Cardiac septum (tissue), 1 donor: ENCODE measurements around the gene PTH1R. TPM values are rescaled to one million over a fixed set of nuclear protein-coding genes. Genes with fewer than 3 reads are reported as not detected.

ENCODE experiments used
- DNase-seq: peaks from one replicate; pipeline ENCODE4 v3.0.0-alpha.2; 2020; ENCODE audit warnings: low spot score
- intact Hi-C: fragments of 100-400 bp; cut with DNase I; formaldehyde crosslinking; loops from one replicate; pipeline ENCODE4 v1.14.0; 2022
- total RNA-seq: library from RNA; stranded (reverse); fragmentation: NEBNext Ultra II Directional; extraction: Animal tissue kit (Norgen Biotek cat#: 25700); gene quantifications from one replicate; pipeline ENCODE4 v1.2.1, GENCODE V29; 2021
- donor health status: DM: no; HTN: no; CAD: no.

PTH1R gene
- total RNA-seq, 1 donor from 2014 or later: 5.4 TPM

DNA sequence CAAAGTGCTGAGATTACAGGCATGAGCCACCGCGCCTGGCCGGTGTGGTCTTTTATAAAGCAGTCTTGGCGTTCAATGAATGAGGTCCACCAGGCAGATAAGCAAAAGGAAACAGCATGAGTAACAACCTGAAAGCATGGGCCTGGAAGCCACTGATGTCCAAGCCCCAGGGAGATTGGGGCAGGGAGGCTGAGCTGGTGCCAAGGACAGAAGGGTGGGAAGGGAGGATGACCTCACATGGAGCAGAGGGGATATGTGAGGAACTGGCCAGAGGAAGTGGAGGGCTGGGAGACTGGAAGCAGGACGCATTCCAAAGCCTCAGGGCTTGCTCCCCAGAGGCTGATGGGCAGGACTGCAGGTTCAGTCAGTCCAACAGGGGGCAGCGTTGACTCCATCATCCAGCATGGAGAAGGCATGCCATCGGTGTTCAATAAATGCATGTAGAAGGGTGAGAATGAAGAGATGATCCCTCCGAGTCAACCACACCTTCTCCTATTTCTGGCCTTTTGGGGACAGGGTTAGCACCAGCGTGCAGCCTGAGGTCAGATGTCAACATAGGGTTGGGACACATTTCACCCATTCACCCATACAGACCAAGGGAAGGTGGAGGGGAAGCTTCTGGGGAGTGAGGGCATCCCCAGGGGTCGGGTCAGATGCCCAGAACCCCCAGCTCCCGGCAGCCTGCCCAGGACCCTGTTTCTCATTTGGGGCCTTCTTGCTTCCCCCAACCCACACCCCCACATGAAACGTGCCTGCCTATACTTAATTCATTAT lies 29.1 kb upstream of the PTH1R start:
- DNase-seq: peak; percentile 76
- intact Hi-C loops: no loop called here

DNA sequence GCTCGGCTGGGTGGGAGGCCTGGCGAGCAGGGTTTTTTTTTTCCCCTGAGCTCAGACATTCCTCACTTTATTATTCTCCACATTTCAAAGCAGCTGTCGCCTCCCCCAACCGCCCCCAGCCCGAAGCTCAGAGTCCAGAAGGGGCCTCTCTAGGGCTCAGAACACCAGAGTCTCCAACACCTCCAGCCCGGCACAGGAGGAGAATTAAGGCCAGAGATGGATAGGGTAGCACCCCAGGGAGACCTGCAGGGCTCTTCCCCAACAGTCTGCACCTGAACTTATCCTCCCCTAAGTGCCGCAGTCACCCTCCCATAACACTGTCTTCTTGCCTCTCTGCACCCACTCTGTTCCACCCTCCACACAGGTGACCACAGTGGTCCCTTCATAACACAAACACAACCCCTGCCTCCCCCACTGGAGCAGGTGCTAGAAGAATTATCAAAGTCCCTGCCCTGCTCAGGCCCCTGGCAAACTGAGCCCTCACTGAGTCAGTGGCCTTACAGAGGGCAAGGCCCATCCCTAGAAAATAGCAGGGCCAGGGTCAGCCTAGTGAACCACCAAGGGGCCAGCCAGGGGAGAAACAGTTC lies 28.4 kb upstream of the PTH1R start:
- intact Hi-C loops: no loop called here
- peak; percentile 64 for DNase-seq

DNA sequence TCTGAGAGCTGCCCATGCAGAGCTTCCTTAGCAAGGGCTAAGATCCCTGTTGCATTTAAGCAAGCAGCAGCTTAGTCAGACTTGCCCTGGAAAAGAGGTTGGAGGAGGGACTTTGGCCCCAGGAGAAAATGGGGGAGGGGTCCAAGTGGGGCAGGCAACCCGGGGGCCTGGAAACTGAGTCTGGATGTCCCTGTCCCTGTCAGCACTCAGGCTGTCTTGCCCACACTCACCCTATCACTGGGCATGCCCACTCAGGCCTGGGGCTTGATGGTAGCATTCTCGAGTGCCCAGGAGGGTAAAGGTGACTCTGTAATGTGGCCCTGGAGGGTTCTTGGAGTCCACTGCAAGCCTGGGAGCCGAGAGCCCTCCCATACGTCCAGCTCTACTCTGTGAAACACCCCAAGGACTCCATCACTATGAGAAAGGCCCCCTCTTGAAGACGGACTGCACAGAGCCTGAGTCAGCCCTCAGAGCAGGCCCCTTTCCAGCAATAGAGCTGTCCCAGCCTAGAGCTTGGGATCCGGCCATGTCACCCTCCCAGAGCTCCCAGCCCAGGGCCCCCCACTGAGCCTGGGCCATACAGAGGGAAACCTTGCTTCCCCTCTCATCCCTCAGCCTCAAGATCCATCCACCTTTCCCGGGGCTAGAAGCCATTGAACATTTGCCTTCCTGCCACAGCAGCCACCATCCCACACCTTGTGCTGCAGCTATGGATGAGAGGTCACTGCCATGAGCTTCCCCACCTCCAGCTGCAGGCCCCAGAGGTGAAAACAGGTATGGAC lies 27.6 kb upstream of the PTH1R start:
- intact Hi-C loops: no loop called here
- peak; percentile 72 for DNase-seq

DNA sequence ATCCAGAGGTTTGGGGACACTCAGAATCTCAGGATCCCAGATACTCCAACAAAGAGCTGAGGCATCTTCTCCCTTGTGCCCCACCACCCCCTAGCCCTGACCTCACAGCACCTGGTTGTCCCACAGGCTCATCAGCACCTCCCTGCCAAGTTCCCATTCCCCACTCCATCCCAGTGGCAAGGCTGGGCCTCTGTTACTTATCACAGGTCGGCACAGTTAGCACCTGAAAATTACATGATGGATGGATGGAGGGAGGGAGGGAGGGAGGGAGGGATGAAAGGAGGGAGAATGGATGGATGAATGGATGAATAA lies 27.1 kb upstream of the PTH1R start:
- intact Hi-C loops: no loop called here
- peak; percentile 64 for DNase-seq

DNA sequence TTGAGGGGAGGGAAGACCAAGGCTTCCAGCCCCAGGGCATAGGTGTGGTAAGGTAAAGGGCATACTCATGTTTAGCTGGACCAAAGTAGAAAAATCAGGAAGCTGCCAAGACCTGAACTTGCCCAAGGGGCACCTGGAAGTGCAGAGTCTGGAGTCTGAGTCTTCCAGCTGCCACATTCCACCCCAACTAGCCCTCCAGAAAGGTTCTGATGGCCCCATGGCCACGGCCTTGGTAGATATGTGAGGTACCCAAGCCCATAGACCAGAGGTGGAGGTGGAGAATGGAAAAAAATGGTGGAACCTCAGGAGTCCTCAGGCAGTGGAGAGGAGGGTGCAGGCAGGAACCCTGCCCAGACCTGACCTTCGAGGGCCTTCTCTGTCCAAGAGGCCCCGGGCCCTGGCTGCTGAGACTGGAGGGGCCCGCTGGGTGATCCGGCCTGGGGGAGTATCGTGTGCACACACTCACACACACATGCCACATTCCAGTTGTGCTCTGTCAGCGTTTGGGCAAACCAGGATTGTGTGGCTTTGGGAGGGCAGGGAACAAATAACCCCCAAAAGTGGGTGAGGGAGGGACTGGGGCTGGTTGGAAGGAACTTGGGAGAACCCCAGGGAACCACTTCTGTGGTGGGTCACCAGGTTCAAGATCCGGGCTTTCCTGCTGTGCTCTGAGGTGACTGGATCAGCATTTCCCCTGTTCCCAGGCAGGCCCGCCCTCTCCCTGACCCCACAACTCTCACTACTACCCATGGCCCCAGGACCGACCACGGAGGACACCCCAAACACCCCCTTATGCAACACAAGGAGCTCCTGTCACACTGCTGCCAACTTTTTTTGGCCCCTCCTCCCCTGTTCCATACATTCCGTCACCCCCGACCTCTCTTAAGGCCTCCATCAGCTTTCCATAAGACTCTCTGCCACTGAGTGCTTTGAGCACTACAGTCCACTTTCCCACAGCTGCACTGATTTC lies 25.9 kb upstream of the PTH1R start:
- intact Hi-C loops: no loop called here
- peak; percentile 75 for DNase-seq

DNA sequence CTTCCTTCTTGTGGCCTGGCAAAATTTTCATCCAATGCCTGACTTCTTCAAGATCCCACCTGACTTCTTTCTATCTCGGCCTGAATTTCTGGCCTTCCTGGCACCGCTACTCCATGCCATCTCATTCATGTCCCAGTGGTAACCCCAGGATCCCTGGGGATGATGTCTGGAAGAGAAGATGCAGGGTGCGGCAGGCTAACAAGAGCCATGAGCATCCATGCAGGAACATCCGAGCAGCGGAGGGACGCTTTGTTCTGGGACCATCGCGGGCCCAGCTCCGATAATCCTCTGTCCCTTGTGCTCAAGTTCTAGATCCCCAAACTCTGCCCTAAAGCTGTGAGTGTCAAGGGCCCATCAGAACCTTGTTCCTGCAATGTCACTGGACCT lies 25.2 kb upstream of the PTH1R start:
- peak; percentile 71 for DNase-seq
- intact Hi-C loops: no loop called here

DNA sequence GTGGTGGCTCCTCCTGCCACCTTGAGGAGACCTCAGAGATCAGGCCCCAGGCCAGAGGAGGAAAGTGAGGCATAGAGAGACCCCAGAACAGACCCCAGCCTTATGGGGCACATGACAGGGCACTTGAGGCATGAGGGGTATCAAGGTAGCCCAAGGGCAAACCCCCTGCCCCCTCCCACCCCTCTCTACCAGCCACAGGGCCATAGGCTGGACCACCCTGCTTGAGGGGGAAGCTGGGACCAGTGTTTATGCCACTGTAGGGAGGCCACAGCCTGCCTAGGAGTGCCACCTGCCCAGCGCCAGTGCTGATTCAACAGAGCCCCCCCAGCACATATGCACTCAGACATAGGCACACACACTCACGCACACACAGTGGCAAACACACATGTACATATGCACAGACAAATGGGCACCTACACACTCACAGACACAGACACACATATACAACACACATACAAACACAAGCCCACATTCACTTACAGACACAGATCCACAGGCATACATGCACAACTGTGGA lies 24.6 kb upstream of the PTH1R start:
- DNase-seq: peak; percentile 50

DNA sequence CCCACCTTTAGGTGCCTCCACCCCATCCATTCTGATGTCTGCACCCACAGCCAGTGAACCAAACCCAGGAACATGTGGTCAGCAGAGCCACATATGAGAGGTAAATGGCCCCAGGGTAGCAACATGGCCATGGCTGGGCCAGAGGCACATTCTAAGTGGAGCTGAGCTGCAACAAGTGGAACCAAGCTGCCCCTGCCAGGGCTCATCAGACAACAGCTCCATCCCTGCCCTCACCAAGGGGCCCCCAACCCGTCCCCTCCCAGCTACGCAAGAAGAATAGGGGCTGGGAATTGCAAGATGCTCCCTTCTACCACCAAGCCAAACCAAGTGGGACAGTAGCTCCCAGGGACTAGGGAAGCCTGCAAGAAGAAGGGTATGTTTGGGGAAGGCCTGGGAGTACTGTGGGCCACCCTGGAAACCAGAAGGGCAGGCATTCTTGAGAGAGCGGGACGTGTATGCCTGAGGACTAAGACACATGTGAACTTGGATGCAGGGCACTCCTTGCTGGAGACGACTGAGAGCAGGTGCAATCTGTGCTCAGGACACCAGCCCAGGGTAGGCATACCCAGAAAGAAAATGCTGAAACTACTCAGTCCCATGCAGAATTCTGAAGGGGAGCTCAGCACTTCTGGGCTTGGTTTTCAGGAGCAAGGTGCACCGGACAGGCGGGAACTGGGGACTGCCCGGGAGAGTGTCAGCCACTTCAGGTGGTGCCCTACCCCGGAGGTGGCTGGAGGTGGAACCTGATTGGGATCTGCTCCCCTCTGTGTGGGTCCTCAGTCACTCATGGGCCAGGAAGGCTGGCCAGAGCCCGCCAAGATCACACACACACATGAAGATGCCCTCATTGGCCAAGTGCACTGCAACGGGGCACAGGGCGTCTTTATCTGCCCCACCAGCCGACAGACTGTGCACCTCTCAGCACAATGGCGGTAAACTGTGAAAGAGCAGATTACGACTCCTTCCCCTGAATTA lies 23.8 kb upstream of the PTH1R start:
- DNase-seq: peak; percentile 72
- intact Hi-C loops: no loop called here

More for the DNA sequence above, 24.6 kb upstream of the PTH1R start:
- intact Hi-C loops: no loop called here

DNA sequence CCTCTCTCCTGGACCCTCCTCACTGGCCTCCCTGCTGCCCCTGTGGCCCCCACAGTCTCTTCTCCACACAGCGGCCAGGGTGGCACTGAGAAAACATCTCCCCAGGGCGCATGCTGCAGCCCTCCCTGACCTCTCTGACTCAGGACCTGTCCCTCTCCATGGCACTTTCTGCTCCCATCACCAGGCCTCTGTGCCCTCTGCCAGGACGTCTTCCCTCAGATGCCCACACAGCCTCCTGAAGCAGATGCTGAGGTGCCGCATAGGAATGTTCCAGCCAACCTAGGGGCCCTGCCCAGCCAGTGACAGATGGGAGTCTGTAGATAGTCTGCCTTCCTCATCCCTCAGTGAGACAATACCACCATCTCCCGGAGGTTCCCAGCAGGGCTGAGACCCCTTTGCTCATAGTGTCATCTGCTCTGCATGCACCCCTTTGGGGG lies 22.9 kb upstream of the PTH1R start:
- intact Hi-C loops: no loop called here
- DNase-seq: peak; percentile 65

DNA sequence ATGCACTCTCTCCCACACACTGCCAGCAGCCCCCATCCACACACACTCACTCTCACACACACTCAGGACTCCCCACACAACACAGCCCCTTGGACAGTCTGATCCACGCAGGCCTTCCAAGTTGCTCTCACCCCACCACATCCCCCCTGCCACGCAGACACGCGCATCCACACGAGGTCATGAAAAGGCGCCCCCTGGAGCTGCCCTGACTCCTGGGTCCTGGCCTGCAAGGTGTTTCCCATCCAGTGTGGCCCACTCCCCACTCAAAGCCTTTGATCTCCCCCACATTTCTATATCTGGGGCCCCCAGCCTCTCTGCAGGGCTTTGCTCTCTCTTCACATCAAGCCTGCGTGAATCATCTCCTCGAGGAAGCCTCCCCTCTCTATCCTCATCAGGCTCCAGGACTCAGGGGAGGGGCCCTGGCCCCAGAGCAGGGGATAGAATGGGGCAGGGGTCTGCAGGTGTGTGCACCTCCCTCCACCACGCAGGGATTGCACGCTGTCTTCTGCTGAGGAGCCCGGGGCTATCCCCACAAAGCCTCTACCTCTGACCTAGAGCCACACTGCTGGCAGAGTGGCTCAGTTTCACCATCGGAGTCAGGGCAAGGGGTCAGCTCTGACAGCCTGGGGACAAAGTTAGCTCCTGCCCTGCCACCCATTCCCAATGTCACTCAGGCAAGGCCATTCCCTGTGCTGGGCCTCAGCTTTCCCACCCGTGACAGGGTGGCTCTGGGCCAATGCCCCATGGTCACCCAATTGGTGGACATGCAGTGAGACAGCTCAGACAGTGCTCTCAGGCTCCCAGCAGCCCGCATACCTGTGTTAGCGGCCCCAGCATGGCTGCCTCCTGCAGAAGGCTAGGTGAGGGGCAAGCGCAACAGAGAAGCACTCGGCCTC lies 20.7 kb upstream of the PTH1R start:
- intact Hi-C loops: no loop called here
- peak; percentile 74 for DNase-seq

DNA sequence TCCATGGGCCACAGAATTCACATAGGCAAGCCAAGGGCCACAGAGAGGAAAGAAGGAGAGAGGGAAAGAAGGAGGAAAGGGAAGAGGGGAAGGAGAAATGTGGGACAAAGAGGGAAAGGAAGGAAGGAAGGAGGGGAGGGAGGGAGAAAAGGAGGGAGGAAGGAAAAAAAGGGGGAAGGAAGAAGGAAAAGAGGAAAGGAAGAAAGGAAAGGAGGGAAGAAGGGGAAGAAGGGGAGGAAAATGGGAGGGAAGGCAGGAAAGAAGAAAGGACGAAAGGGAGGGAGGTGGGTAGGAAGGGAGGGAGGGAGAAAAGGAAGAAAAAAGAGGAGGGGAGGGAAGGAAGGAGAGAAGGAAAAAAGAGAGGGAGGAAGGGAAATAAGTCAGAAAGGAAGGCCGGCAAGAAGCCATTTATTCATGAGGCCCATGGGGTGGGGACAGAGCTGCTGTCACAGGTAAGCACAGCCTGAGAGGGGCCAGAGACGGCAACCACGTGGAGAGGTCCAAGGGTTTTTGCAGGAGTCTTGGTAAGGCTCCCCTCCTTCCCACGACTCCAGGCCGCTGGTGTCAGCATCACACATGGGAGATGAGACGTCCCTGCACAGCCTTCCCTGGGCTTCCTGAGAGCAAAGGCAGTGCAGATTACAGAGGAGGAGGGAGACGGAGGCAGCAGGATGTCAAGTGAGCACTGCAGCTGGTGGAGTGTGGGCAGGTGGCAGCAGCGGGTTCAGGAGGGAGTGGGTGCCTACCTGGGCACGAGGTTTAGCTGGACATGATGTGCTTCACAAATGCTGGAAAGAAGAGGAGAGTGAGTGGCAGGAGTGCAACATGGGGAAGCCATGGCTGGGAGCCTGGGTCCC lies 19.8 kb upstream of the PTH1R start:
- intact Hi-C loops: no loop called here
- no peak for DNase-seq

DNA sequence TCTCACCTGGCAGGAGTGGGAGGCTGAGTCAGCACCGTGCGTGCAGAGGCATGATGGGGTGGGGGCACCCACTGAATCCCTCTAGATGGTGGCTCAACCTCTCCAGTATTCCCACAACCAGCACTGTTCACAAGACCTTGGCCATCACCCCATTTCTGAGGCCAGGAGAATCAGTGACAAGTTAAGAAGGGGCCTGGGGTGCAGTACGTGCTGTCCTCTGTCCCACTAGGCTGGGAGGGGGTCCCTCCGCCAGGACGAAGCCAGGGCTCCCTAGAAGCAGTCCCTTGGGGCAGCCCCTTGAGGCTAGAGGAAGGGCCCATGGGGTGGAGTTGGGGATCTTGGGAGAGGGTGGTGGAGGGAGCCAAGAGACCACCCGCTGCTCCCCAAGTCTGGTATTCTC lies 19.1 kb upstream of the PTH1R start:
- intact Hi-C loops: no loop called here
- DNase-seq: peak; percentile 63

DNA sequence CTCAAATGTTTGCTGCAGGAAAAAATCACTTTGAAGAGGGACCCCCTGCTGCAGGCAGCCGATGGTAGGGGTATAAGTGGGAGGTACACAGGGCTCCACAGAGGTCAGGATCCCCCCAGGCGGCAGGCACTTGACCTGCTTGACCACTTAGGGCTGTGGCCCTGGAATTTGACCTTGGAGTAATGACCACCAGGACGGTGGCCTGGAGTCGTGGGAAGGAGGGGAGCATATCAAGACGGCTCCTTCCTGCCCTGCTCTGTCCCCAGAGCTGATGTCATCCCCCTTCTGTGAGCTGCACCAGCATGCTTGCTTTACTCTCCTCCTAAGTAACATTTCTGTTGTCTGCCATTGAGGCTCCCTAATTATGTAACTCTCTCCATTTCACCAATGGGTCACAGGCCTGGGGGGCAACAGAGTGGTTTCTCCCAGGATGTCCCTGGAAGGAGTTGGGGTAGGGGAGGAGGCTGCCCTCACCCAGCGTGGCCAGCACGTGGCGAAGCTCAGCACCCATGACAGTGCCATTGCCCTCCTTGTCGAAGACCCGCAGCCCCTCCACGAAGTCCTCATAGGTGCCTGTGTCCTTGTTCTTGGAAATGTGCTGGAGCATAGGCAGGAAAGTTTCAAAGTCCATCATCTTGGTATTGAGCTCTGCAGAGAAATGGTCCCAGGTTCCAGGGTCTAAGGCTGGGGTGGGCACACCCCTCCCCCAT lies 18.4 kb upstream of the PTH1R start:
- DNase-seq: peak; percentile 74

DNA sequence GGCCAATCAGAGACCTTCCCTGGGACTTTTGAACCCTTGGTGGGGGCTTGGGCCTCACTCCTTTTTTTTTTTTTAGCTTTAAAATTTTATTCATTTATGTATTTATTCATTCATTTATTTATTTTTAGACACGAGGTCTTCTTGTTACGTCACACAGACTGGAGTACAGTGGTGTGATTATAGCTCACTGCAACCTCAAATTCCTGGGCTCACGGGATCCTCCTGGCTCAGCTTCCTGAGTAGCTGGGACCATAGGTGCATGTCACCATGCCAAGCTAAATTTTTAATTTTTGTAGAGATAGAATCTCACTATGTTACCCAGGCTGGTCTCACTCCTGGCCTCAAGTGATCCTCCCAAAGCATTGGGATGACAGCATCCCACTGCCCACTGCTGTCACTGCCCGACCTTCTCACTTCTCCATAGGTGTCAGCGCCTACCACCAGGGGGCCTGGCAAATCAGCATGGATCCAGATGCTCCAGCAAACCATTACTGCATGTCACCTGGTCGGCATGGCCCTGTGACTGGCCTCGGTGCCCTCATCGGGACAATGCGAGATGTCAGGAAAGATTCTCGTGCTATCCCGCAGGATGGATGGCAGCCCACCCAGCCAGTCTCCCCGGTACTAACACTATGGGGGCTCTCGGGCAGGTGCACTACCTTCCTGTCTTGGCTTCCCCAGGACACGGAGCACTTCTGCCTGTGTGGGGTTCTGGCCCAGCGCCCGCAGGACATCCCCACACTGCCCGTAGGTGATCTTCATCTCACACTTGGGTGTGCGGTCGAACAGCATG lies 17.3 kb upstream of the PTH1R start:
- peak; percentile 75 for DNase-seq
- intact Hi-C loops: loop anchor here (5.0 kb wide), 1 partner anchor 168 kb away; the partner anchor contains the start of gene ALS2CL

More for the DNA sequence above, 18.4 kb upstream of the PTH1R start:
- intact Hi-C loops: no loop called here
